H9 (cell line): ENCODE results near the gene ELFN2. TPM values are rescaled to one million over a fixed set of nuclear protein-coding genes. Genes with fewer than 3 reads are reported as not detected.
A peak's percentile ranks its signal among the peaks of the same experiment; 100 is the strongest.

Source experiments
- DNase-seq: peaks from one replicate; pipeline ENCODE4 v3.0.0-alpha.2; 2017
- H2AFZ ChIP-seq: one replicate; pipeline ENCODE4 v1.6.1; 2013; ENCODE audit warnings: mild to moderate bottlenecking, low read length, control low read depth, moderate library complexity
- H2AK5ac ChIP-seq: 2 replicates; pipeline ENCODE4 v1.6.1; 2013; ENCODE audit warnings: low read length, control low read depth, mixed read lengths; ENCODE audit not compliant: insufficient read length
- H2BK120ac ChIP-seq: one replicate; pipeline ENCODE4 v1.6.1; 2013; ENCODE audit warnings: low read depth, mild to moderate bottlenecking, low read length, control low read depth, inconsistent platforms; ENCODE audit not compliant: poor library complexity, severe bottlenecking
- H2BK12ac ChIP-seq: 2 replicates; pipeline ENCODE4 v1.6.1; 2013; ENCODE audit warnings: low read length, control low read depth, mixed read lengths, low read depth; ENCODE audit not compliant: insufficient read length
- H2BK15ac ChIP-seq: 2 replicates; pipeline ENCODE4 v1.6.1; 2013; ENCODE audit warnings: low read depth, low read length, control low read depth
- H2BK20ac ChIP-seq: one replicate; pipeline ENCODE4 v1.6.1; 2013; ENCODE audit warnings: low read depth, mild to moderate bottlenecking, low read length, control low read depth, inconsistent platforms; ENCODE audit not compliant: poor library complexity, severe bottlenecking
- H2BK5ac ChIP-seq: 2 replicates; pipeline ENCODE4 v1.6.1; 2013; ENCODE audit warnings: low read length, control low read depth, mixed read lengths; ENCODE audit not compliant: insufficient read length
- H3K14ac ChIP-seq: 2 replicates; pipeline ENCODE4 v1.6.1; 2013; ENCODE audit warnings: low read length, control low read depth; ENCODE audit not compliant: insufficient read depth
- H3K18ac ChIP-seq: 2 replicates; pipeline ENCODE4 v1.6.1; 2013; ENCODE audit warnings: low read depth, mild to moderate bottlenecking, mixed read lengths, low read length, control low read depth; ENCODE audit not compliant: insufficient read length
- H3K23ac ChIP-seq: 2 replicates; pipeline ENCODE4 v1.6.1; 2013; ENCODE audit warnings: low read length, control low read depth, mixed read lengths, low read depth; ENCODE audit not compliant: insufficient read length
- H3K23me2 ChIP-seq: 2 replicates; pipeline ENCODE4 v1.6.1; 2013; ENCODE audit warnings: low read depth, mild to moderate bottlenecking, mixed read lengths, low read length, control low read depth; ENCODE audit not compliant: insufficient read length, poor library complexity, severe bottlenecking
- H3K27ac ChIP-seq: 2 replicates; pipeline ENCODE4 v1.5.1; 2013; ENCODE audit warnings: low read length, control low read depth, mixed read lengths, low read depth; ENCODE audit not compliant: insufficient read length
- H3K27me3 ChIP-seq: 2 replicates; pipeline ENCODE4 v1.6.1; 2013; ENCODE audit warnings: low read length, control low read depth, inconsistent platforms; ENCODE audit not compliant: insufficient read depth
- H3K4ac ChIP-seq: 2 replicates; pipeline ENCODE4 v1.6.1; 2013; ENCODE audit warnings: low read depth, mild to moderate bottlenecking, control low read depth, inconsistent platforms, low read length, moderate library complexity
- H3K4me1 ChIP-seq: 2 replicates; pipeline ENCODE4 v1.6.1; 2013; ENCODE audit warnings: low read length, control low read depth, inconsistent platforms; ENCODE audit not compliant: insufficient read depth
- H3K4me2 ChIP-seq: 2 replicates; pipeline ENCODE4 v1.6.1; 2013; ENCODE audit warnings: low read length, control low read depth, mixed read lengths; ENCODE audit not compliant: insufficient read length, insufficient read depth
- H3K56ac ChIP-seq: 2 replicates; pipeline ENCODE4 v1.6.1; 2013; ENCODE audit warnings: low read depth, mild to moderate bottlenecking, mixed read lengths, low read length, control low read depth; ENCODE audit not compliant: insufficient read length
- H3K79me1 ChIP-seq: 2 replicates; pipeline ENCODE4 v1.6.1; 2013; ENCODE audit warnings: low read depth, mild to moderate bottlenecking, moderate library complexity, low read length, control low read depth, inconsistent platforms; ENCODE audit not compliant: insufficient read depth, poor library complexity, severe bottlenecking
- H3K79me2 ChIP-seq: 2 replicates; pipeline ENCODE4 v1.6.1; 2013; ENCODE audit warnings: low read length, control low read depth, inconsistent platforms; ENCODE audit not compliant: insufficient read depth
- H3K9ac ChIP-seq: 2 replicates; pipeline ENCODE4 v1.6.1; 2013; ENCODE audit warnings: low read length, control low read depth, mixed read lengths; ENCODE audit not compliant: insufficient read length; ENCODE audit errors: extremely low read depth
- H3K9me3 ChIP-seq: one replicate; pipeline ENCODE4 v1.6.1; 2013; ENCODE audit warnings: low read depth, low read length, inconsistent platforms; ENCODE audit not compliant: control insufficient read depth
- H3T11ph ChIP-seq: one replicate; pipeline ENCODE4 v1.6.1; 2013; ENCODE audit warnings: mild to moderate bottlenecking, low read length, control low read depth, inconsistent platforms
- H4K20me1 ChIP-seq: one replicate; pipeline ENCODE4 v1.6.1; 2013; ENCODE audit not compliant: control insufficient read depth, insufficient read length, insufficient read depth
- H4K5ac ChIP-seq: 2 replicates; pipeline ENCODE4 v1.6.1; 2013; ENCODE audit warnings: low read depth, mild to moderate bottlenecking, mixed read lengths, low read length, control low read depth; ENCODE audit not compliant: insufficient read length
- H4K8ac ChIP-seq: replicated peaks from 2 replicates; pipeline ENCODE4 v1.6.1; 2013; ENCODE audit warnings: low read length, control low read depth, mixed read lengths, low read depth; ENCODE audit not compliant: insufficient read length
- H4K91ac ChIP-seq: 2 replicates; pipeline ENCODE4 v1.6.1; 2013; ENCODE audit warnings: low read depth, mild to moderate bottlenecking, moderate library complexity, mixed read lengths, low read length, control low read depth; ENCODE audit not compliant: insufficient read length
- H3K27ac Mint-ChIP-seq, 3 experiments: 2 replicates in 2 of 3; 3 replicates in 1 of 3; pipeline ENCODE4 v1.8.0; 2020 to 2021; ENCODE audit warnings: mixed read lengths in 3 of 3, mild to moderate bottlenecking in 1 of 3, moderate library complexity in 1 of 3
- H3K27me3 Mint-ChIP-seq: 2 replicates; pipeline ENCODE4 v1.8.0; 2021; ENCODE audit warnings: low read depth, mild to moderate bottlenecking, moderate library complexity, mixed read lengths
- H3K36me3 Mint-ChIP-seq, 3 experiments: 2 replicates in 2 of 3; 3 replicates in 1 of 3; pipeline ENCODE4 v1.8.0; 2020 to 2021; ENCODE audit warnings: low read depth in 3 of 3, mixed read lengths in 3 of 3; ENCODE audit not compliant: insufficient read depth in 1 of 3
- H3K4me1 Mint-ChIP-seq, 2 experiments: 2 replicates each; pipeline ENCODE4 v1.8.0; 2020; ENCODE audit warnings: mixed read lengths in 2 of 2
- H3K4me3 Mint-ChIP-seq, 2 experiments: 2 replicates in 1 of 2; 3 replicates in 1 of 2; pipeline ENCODE4 v1.8.0; 2020 to 2021; ENCODE audit warnings: mild to moderate bottlenecking in 2 of 2, mixed read lengths in 2 of 2, moderate library complexity in 1 of 2
- H3K9me3 Mint-ChIP-seq, 2 experiments: 2 replicates in 1 of 2; 3 replicates in 1 of 2; pipeline ENCODE4 v1.8.0; 2020; ENCODE audit warnings: mild to moderate bottlenecking in 2 of 2, mixed read lengths in 2 of 2, moderate library complexity in 1 of 2
- CTCF ChIP-seq: fragments of 200-600 bp; sonication (generic); conservative IDR thresholded peaks from 3 replicates; pipeline ENCODE4 v1.8.0; 2021; ENCODE audit warnings: antibody characterized with exemption, mild to moderate bottlenecking
- WGBS: extraction: QIAGEN DNeasy Blood & Tissue Kit; methylation state at CpG from one replicate; pipeline ENCODE4 v1.1.7; 2013; ENCODE audit warnings: missing lambda C conversion rate, low lambda C conversion rate, mixed read lengths; ENCODE audit not compliant: insufficient read length; ENCODE audit errors: extremely low coverage; 5-methylcytosine and 5-hydroxymethylcytosine counted together
- total RNA-seq: library from RNA; stranded (reverse); gene quantifications from 2 replicates; pipeline ENCODE4 v1.2.1, GENCODE V29; 2021

ELFN2 gene
- total RNA-seq, 1 experiment from 2014 or later = 0.70 TPM

GRCh38 chr22:37404091-37404490 lies 23.2 kb downstream of the ELFN2 start:
- no CpG with 5 or more reads among the region's 11 CpGs for WGBS
- H2BK5ac ChIP-seq = no peak overlapping the region
- H2BK12ac ChIP-seq = no peak overlapping the region
- H3K79me2 ChIP-seq = no peaks in the 10 kb centered on the region
- H3K27me3 ChIP-seq = no peaks in the 10 kb centered on the region
- no peak overlapping the region for H3T11ph ChIP-seq
- no peak overlapping the region for H4K91ac ChIP-seq
- H2BK20ac ChIP-seq = no peak overlapping the region
- H3K4ac ChIP-seq = no peak overlapping the region
- no peak overlapping the region for H3K9ac ChIP-seq
- no peaks in the 10 kb centered on the region for H3K9me3 Mint-ChIP-seq
- no peaks in the 10 kb centered on the region for H3K9me3 ChIP-seq
- H2BK120ac ChIP-seq = no peak overlapping the region
- no peaks in the 10 kb centered on the region for H3K23me2 ChIP-seq
- no peak overlapping the region for H3K23ac ChIP-seq
- no peaks in the 10 kb centered on the region for H3K36me3 Mint-ChIP-seq
- H3K4me2 ChIP-seq = no peak overlapping the region
- H2AFZ ChIP-seq = no peak overlapping the region
- H2AK5ac ChIP-seq = no peak overlapping the region
- DNase-seq = no peak
- peak overlapping the region in 1 of 3 experiments; percentile 7; a peak in 2 of 7 replicates for H3K27ac Mint-ChIP-seq
- H3K4me3 Mint-ChIP-seq = no peak overlapping the region
- H4K5ac ChIP-seq = no peak overlapping the region
- no peak overlapping the region for H3K14ac ChIP-seq
- peaks cover 8% of the 10 kb centered on the region for H3K27me3 Mint-ChIP-seq
- H2BK15ac ChIP-seq = no peak overlapping the region
- TF ChIP-seq CTCF = no peak
- no peak overlapping the region for H3K27ac ChIP-seq
- H3K56ac ChIP-seq = no peak overlapping the region
- no peaks in the 10 kb centered on the region for H3K4me1 ChIP-seq
- H3K4me1 Mint-ChIP-seq = peaks cover 13 to 46% of the 10 kb centered on the region in 2 experiments
- no peak overlapping the region for H3K18ac ChIP-seq
- peaks cover 3% of the 10 kb centered on the region for H4K20me1 ChIP-seq
- no peaks in the 10 kb centered on the region for H3K79me1 ChIP-seq
- H4K8ac ChIP-seq = no peak overlapping the region
